Measurements from ENCODE around the gene PRKCH. TPM values are rescaled to one million over a fixed set of nuclear protein-coding genes. Genes with fewer than 3 reads are reported as not detected.

PRKCH gene
- total and polyA plus RNA-seq, 2 experiments from 2014 or later = 7.1 to 11.2 TPM

- H3K9me2 ChIP-seq (replicated peaks; ENCODE audit: insufficient read depth) = no peaks in the 10 kb centered on the region
- no peak for TF ChIP-seq EZH2phosphoT487 (IDR thresholded peaks at IDR 0.05; ENCODE audit: low read depth, severe bottlenecking, unreplicated experiment)
- TF ChIP-seq EZH2 (IDR thresholded peaks at IDR 0.05; ENCODE audit: borderline replicate concordance) = no peak
- TF ChIP-seq, protein P1, sequence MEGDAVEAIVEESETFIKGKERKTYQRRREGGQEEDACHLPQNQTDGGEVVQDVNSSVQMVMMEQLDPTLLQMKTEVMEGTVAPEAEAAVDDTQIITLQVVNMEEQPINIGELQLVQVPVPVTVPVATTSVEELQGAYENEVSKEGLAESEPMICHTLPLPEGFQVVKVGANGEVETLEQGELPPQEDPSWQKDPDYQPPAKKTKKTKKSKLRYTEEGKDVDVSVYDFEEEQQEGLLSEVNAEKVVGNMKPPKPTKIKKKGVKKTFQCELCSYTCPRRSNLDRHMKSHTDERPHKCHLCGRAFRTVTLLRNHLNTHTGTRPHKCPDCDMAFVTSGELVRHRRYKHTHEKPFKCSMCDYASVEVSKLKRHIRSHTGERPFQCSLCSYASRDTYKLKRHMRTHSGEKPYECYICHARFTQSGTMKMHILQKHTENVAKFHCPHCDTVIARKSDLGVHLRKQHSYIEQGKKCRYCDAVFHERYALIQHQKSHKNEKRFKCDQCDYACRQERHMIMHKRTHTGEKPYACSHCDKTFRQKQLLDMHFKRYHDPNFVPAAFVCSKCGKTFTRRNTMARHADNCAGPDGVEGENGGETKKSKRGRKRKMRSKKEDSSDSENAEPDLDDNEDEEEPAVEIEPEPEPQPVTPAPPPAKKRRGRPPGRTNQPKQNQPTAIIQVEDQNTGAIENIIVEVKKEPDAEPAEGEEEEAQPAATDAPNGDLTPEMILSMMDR (IDR thresholded peaks at IDR 0.05; ENCODE audit: poor library complexity) = no peak
- DNase-seq (ENCODE audit: low spot score) = no peak
- 51% methylated on average over 3 of the region's 3 CpGs for WGBS (ENCODE audit: low lambda C conversion rate, missing lambda C conversion rate)
- H3K79me2 ChIP-seq = no peaks in the 10 kb centered on the region
- H3K27ac ChIP-seq = no peak overlapping the region
- H3K4me3 ChIP-seq = no peak overlapping the region
- no peaks in the 10 kb centered on the region for H3K27me3 ChIP-seq
- no peak overlapping the region for H3K4me2 ChIP-seq
- H3K4me1 ChIP-seq (ENCODE audit: insufficient read depth) = peaks cover 6% of the 10 kb centered on the region
- no peak overlapping the region for H2AFZ ChIP-seq
- no peaks in the 10 kb centered on the region for H3K36me3 ChIP-seq (replicated peaks; ENCODE audit: insufficient read depth, low read depth)
- no peaks in the 10 kb centered on the region for H3K9me3 ChIP-seq (ENCODE audit: low read depth)
- H4K20me1 ChIP-seq (ENCODE audit: insufficient read depth, poor library complexity, severe bottlenecking) = no peaks in the 10 kb centered on the region
These were observed 116.0 kb downstream of the PRKCH start for GRCh38 chr14:61437381-61437780.

- Histone ChIP-seq H3K4me3 (no peak overlapping the region), H3K4me2 (no peak overlapping the region), H3K4me1 (ENCODE audit: insufficient read depth) (peaks cover 6% of the 10 kb centered on the region), H3K27me3 (no peaks in the 10 kb centered on the region), H3K27ac (peak overlapping the region; percentile 33), H3K36me3 (replicated peaks; ENCODE audit: insufficient read depth, low read depth) (no peaks in the 10 kb centered on the region), H3K79me2 (no peaks in the 10 kb centered on the region), H3K9me2 (replicated peaks; ENCODE audit: insufficient read depth) (no peaks in the 10 kb centered on the region), H4K20me1 (ENCODE audit: insufficient read depth, poor library complexity, severe bottlenecking) (no peaks in the 10 kb centered on the region), H2AFZ (no peak overlapping the region), H3K9me3 (ENCODE audit: low read depth) (no peaks in the 10 kb centered on the region)
- TF ChIP-seq, protein P1 (IDR thresholded peaks at IDR 0.05; ENCODE audit: poor library complexity) = no peak
- TF ChIP-seq EZH2 (IDR thresholded peaks at IDR 0.05; ENCODE audit: borderline replicate concordance) = no peak
- 84% methylated on average over 6 of the region's 6 CpGs for WGBS (ENCODE audit: low lambda C conversion rate, missing lambda C conversion rate)
- no peak for DNase-seq (ENCODE audit: low spot score)
These were observed 116.7 kb downstream of the PRKCH start for GRCh38 chr14:61438036-61438435.

- H3K4me2 ChIP-seq = no peak overlapping the region
- TF ChIP-seq EZH2phosphoT487 (IDR thresholded peaks at IDR 0.05; ENCODE audit: low read depth, severe bottlenecking, unreplicated experiment) = no peak
- TF ChIP-seq, protein P1 (IDR thresholded peaks at IDR 0.05; ENCODE audit: poor library complexity) = no peak
- no peak for TF ChIP-seq EZH2 (IDR thresholded peaks at IDR 0.05; ENCODE audit: borderline replicate concordance)
- no peak overlapping the region for H3K4me3 ChIP-seq
- H3K27ac ChIP-seq = peak overlapping the region; percentile 33
- WGBS (ENCODE audit: low lambda C conversion rate, missing lambda C conversion rate) = 77% methylated on average over 2 of the region's 2 CpGs
- no peaks in the 10 kb centered on the region for H3K9me2 ChIP-seq (replicated peaks; ENCODE audit: insufficient read depth)
- no peaks in the 10 kb centered on the region for H3K27me3 ChIP-seq
- H3K4me1 ChIP-seq (ENCODE audit: insufficient read depth) = peaks cover 6% of the 10 kb centered on the region
- no peaks in the 10 kb centered on the region for H3K36me3 ChIP-seq (replicated peaks; ENCODE audit: insufficient read depth, low read depth)
- H3K79me2 ChIP-seq = no peaks in the 10 kb centered on the region
- DNase-seq (ENCODE audit: low spot score) = no peak
- no peaks in the 10 kb centered on the region for H4K20me1 ChIP-seq (ENCODE audit: insufficient read depth, poor library complexity, severe bottlenecking)
- H3K9me3 ChIP-seq (ENCODE audit: low read depth) = no peaks in the 10 kb centered on the region
- H2AFZ ChIP-seq = no peak overlapping the region
These were observed 117.1 kb downstream of the PRKCH start for GRCh38 chr14:61438497-61438859.

All from hepatocyte (in vitro differentiated cells).